ENCODE results near the gene SLC49A4. TPM values are rescaled to one million over a fixed set of nuclear protein-coding genes. Genes with fewer than 3 reads are reported as not detected.

Gene SLC49A4
- total RNA-seq, 2 experiments from 2014 or later: 1.3 to 1.5 TPM

GRCh38 chr3:122824465-122825381 lies 29.9 kb downstream of the SLC49A4 start:
- DNase-seq (no peak), ATAC-seq (no peak)
- Mint-ChIP-seq H3K27me3 (ENCODE audit: low read depth) (no peaks in the 10 kb centered on the region), H3K36me3 (ENCODE audit: low read depth) (no peaks in the 10 kb centered on the region), H3K4me3 (no peak overlapping the region), H3K9me3 (ENCODE audit: insufficient read depth) (no peaks in the 10 kb centered on the region), H3K27ac (no peak overlapping the region), H3K4me1 (ENCODE audit: low read depth) (no peaks in the 10 kb centered on the region)
- ChIA-PET POLR2A (no interaction called here), CTCF (no interaction called here)

GRCh38 chr3:122825460-122825859 lies 30.6 kb downstream of the SLC49A4 start:
- H3K9me3 Mint-ChIP-seq (ENCODE audit: insufficient read depth): no peaks in the 10 kb centered on the region
- H3K36me3 Mint-ChIP-seq (ENCODE audit: low read depth): no peaks in the 10 kb centered on the region
- no peak overlapping the region for H3K4me3 Mint-ChIP-seq
- no peaks in the 10 kb centered on the region for H3K27me3 Mint-ChIP-seq (ENCODE audit: low read depth)
- no peak for ATAC-seq
- no peak overlapping the region for H3K27ac Mint-ChIP-seq
- no peak for DNase-seq
- H3K4me1 Mint-ChIP-seq (ENCODE audit: low read depth): no peaks in the 10 kb centered on the region
- POLR2A ChIA-PET: no interaction called here
- CTCF ChIA-PET: interaction anchor here (1.2 kb wide), 1 partner anchor 10 kb away, joined by 3 read pairs; no protein-coding TSS in a partner anchor

- H3K27ac Mint-ChIP-seq: no peak overlapping the region
- no peak overlapping the region for H3K4me3 Mint-ChIP-seq
- H3K27me3 Mint-ChIP-seq (ENCODE audit: low read depth): no peaks in the 10 kb centered on the region
- no peaks in the 10 kb centered on the region for H3K4me1 Mint-ChIP-seq (ENCODE audit: low read depth)
- ChIA-PET CTCF (interaction anchor here (1.2 kb wide), 1 partner anchor 11 kb away, joined by 3 read pairs; no protein-coding TSS in a partner anchor), POLR2A (no interaction called here)
- DNase-seq (no peak), ATAC-seq (no peak)
- no peaks in the 10 kb centered on the region for H3K36me3 Mint-ChIP-seq (ENCODE audit: low read depth)
- no peaks in the 10 kb centered on the region for H3K9me3 Mint-ChIP-seq (ENCODE audit: insufficient read depth)
These were observed 31.4 kb downstream of the SLC49A4 start for GRCh38 chr3:122826278-122826677.

- Mint-ChIP-seq H3K9me3 (ENCODE audit: insufficient read depth) (no peaks in the 10 kb centered on the region), H3K36me3 (ENCODE audit: low read depth) (no peaks in the 10 kb centered on the region), H3K4me1 (ENCODE audit: low read depth) (no peaks in the 10 kb centered on the region), H3K27ac (no peak overlapping the region), H3K4me3 (no peak overlapping the region), H3K27me3 (ENCODE audit: low read depth) (no peaks in the 10 kb centered on the region)
- CTCF ChIA-PET: no interaction called here
- DNase-seq (no peak), ATAC-seq (no peak)
- POLR2A ChIA-PET: no interaction called here
These were observed 33.4 kb downstream of the SLC49A4 start for GRCh38 chr3:122828281-122828680.

- Mint-ChIP-seq H3K9me3 (ENCODE audit: insufficient read depth) (no peaks in the 10 kb centered on the region), H3K27me3 (ENCODE audit: low read depth) (no peaks in the 10 kb centered on the region), H3K4me1 (ENCODE audit: low read depth) (no peaks in the 10 kb centered on the region), H3K4me3 (no peak overlapping the region), H3K36me3 (ENCODE audit: low read depth) (peaks cover 4% of the 10 kb centered on the region), H3K27ac (no peak overlapping the region)
- ATAC-seq: no peak
- ChIA-PET POLR2A (no interaction called here), CTCF (no interaction called here)
- no peak for DNase-seq
These were observed 40.7 kb downstream of the SLC49A4 start for GRCh38 chr3:122835590-122835989.

- peaks cover 4% of the 10 kb centered on the region for H3K4me1 Mint-ChIP-seq (ENCODE audit: low read depth)
- ATAC-seq (no peak), DNase-seq (no peak)
- H3K36me3 Mint-ChIP-seq (ENCODE audit: low read depth): no peaks in the 10 kb centered on the region
- H3K4me3 Mint-ChIP-seq: no peak overlapping the region
- ChIA-PET CTCF (interaction anchor here (1.0 kb wide), 1 partner anchor 100 kb away, joined by 3 read pairs; no protein-coding TSS in a partner anchor), POLR2A (no interaction called here)
- H3K9me3 Mint-ChIP-seq (ENCODE audit: insufficient read depth): no peaks in the 10 kb centered on the region
- H3K27me3 Mint-ChIP-seq (ENCODE audit: low read depth): no peaks in the 10 kb centered on the region
- H3K27ac Mint-ChIP-seq: no peak overlapping the region
These were observed 48.7 kb downstream of the SLC49A4 start for GRCh38 chr3:122843604-122844003.

GRCh38 chr3:122857019-122857418 lies 62.1 kb downstream of the SLC49A4 start:
- ChIA-PET POLR2A (no interaction called here), CTCF (no interaction called here)
- no peaks in the 10 kb centered on the region for H3K4me1 Mint-ChIP-seq (ENCODE audit: low read depth)
- no peak overlapping the region for H3K4me3 Mint-ChIP-seq
- no peaks in the 10 kb centered on the region for H3K27me3 Mint-ChIP-seq (ENCODE audit: low read depth)
- DNase-seq: no peak
- ATAC-seq: no peak
- H3K27ac Mint-ChIP-seq: no peak overlapping the region
- H3K36me3 Mint-ChIP-seq (ENCODE audit: low read depth): no peaks in the 10 kb centered on the region
- no peaks in the 10 kb centered on the region for H3K9me3 Mint-ChIP-seq (ENCODE audit: insufficient read depth)

GRCh38 chr3:122858373-122858772 lies 63.5 kb downstream of the SLC49A4 start:
- H3K4me3 Mint-ChIP-seq: no peak overlapping the region
- no peaks in the 10 kb centered on the region for H3K27me3 Mint-ChIP-seq (ENCODE audit: low read depth)
- ChIA-PET POLR2A (no interaction called here), CTCF (interaction anchor here (1.1 to 1.4 kb wide), 3 partner anchors 24 to 172 kb away, joined by 3 read pairs; no protein-coding TSS in a partner anchor)
- H3K4me1 Mint-ChIP-seq (ENCODE audit: low read depth): no peaks in the 10 kb centered on the region
- no peak for ATAC-seq
- H3K9me3 Mint-ChIP-seq (ENCODE audit: insufficient read depth): no peaks in the 10 kb centered on the region
- no peaks in the 10 kb centered on the region for H3K36me3 Mint-ChIP-seq (ENCODE audit: low read depth)
- DNase-seq: no peak
- no peak overlapping the region for H3K27ac Mint-ChIP-seq

- no peaks in the 10 kb centered on the region for H3K27me3 Mint-ChIP-seq (ENCODE audit: low read depth)
- H3K4me1 Mint-ChIP-seq (ENCODE audit: low read depth): no peaks in the 10 kb centered on the region
- ATAC-seq: no peak
- H3K36me3 Mint-ChIP-seq (ENCODE audit: low read depth): no peaks in the 10 kb centered on the region
- POLR2A ChIA-PET: no interaction called here
- no peak overlapping the region for H3K27ac Mint-ChIP-seq
- no peaks in the 10 kb centered on the region for H3K9me3 Mint-ChIP-seq (ENCODE audit: insufficient read depth)
- no peak for DNase-seq
- CTCF ChIA-PET: interaction anchor here (1.1 to 1.4 kb wide), 3 partner anchors 23 to 171 kb away, joined by 3 read pairs; no protein-coding TSS in a partner anchor
- no peak overlapping the region for H3K4me3 Mint-ChIP-seq
These were observed 64.3 kb downstream of the SLC49A4 start for GRCh38 chr3:122859021-122859805.

- DNase-seq: no peak
- no peaks in the 10 kb centered on the region for H3K36me3 Mint-ChIP-seq (ENCODE audit: low read depth)
- ATAC-seq: no peak
- no peaks in the 10 kb centered on the region for H3K27me3 Mint-ChIP-seq (ENCODE audit: low read depth)
- no peak overlapping the region for H3K27ac Mint-ChIP-seq
- H3K4me1 Mint-ChIP-seq (ENCODE audit: low read depth): no peaks in the 10 kb centered on the region
- no peak overlapping the region for H3K4me3 Mint-ChIP-seq
- no peaks in the 10 kb centered on the region for H3K9me3 Mint-ChIP-seq (ENCODE audit: insufficient read depth)
- POLR2A ChIA-PET: no interaction called here
- CTCF ChIA-PET: no interaction called here
These were observed 67.5 kb downstream of the SLC49A4 start for GRCh38 chr3:122862381-122862780.

GRCh38 chr3:122864498-122864897 lies 69.6 kb downstream of the SLC49A4 start:
- Mint-ChIP-seq H3K36me3 (ENCODE audit: low read depth) (no peaks in the 10 kb centered on the region), H3K27me3 (ENCODE audit: low read depth) (no peaks in the 10 kb centered on the region), H3K27ac (no peak overlapping the region), H3K9me3 (ENCODE audit: insufficient read depth) (no peaks in the 10 kb centered on the region), H3K4me1 (ENCODE audit: low read depth) (no peaks in the 10 kb centered on the region), H3K4me3 (no peak overlapping the region)
- DNase-seq: no peak
- ATAC-seq: no peak
- CTCF ChIA-PET: no interaction called here
- POLR2A ChIA-PET: no interaction called here

- Mint-ChIP-seq H3K27ac (no peak overlapping the region), H3K4me1 (ENCODE audit: low read depth) (no peaks in the 10 kb centered on the region), H3K9me3 (ENCODE audit: insufficient read depth) (no peaks in the 10 kb centered on the region), H3K4me3 (no peak overlapping the region), H3K36me3 (ENCODE audit: low read depth) (no peaks in the 10 kb centered on the region), H3K27me3 (ENCODE audit: low read depth) (no peaks in the 10 kb centered on the region)
- ATAC-seq: no peak
- DNase-seq: no peak
- CTCF ChIA-PET: no interaction called here
- POLR2A ChIA-PET: no interaction called here
These were observed 73.5 kb downstream of the SLC49A4 start for GRCh38 chr3:122868322-122868721.

Measured in activated CD8-positive, alpha-beta T cell treated with anti-CD3 and anti-CD28 coated beads, Interleukin-2, amount 10 ng/mL, durations not matched to agents 7 days and 5 days (primary cell).